ENCODE measurements around the gene OTOS. TPM values are rescaled to one million over a fixed set of nuclear protein-coding genes. Genes with fewer than 3 reads are reported as not detected.

Gene OTOS
- total and polyA plus RNA-seq, 7 donors, result not detected

DNA sequence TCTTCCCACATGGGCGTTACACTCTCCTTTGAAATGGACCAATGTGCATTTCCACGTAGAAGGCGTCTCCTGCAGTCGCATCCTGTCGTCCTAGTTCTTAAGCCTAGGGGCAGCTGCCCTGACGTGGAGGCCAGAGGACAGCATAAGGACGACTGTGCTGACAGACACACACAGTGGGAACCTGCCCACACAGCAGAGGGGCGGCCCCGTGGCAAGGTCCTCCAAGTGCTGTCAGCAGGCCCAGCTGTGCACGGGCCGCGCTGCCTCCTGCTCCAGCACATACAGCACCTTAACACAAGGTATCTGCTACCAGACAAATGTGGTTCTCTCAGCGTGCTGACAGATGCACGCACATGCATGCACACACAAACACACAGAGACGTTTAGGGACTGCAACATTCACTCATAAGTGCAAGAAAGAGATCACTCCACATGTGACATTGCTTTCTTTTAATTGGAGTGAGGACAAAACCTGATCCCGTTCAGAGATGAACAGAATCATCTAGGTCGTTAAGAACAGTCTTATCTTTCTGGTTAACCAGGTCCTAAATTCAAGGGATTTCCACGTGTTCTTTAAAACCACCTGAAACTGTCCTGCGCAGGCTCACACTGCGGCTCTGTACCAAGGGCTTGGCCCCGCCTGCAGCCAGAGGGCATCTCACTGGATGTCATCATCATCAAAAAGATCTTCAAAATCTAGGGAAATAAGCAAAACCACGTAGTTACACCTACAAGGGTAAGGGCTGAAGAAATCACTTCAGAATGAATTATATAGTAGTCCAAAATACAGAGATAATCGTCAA, 9.9 kb downstream of the OTOS start:
- Histone ChIP-seq H3K27ac (no peak overlapping the region), H3K27me3 (no peaks in the 10 kb centered on the region), H3K4me3 (no peak overlapping the region), H3K9me3 (no peaks in the 10 kb centered on the region), H3K4me1 (peaks cover 0 to 15% (median 12%) of the 10 kb centered on the region in 4 donors), H3K36me3 (peaks cover 0 to 76% (median 33%) of the 10 kb centered on the region in 4 donors)
- no peak for DNase-seq
- intact Hi-C loops (cut with DNase I), result no loop called here
- 92 to 93% methylated on average over 23 of the region's 23 CpGs for WGBS, 2 donors
- TF ChIP-seq POLR2A (IDR thresholded peaks at IDR 0.05), result no peak
- TF ChIP-seq POLR2AphosphoS5 (IDR thresholded peaks at IDR 0.05), result no peak
- TF ChIP-seq EP300 (IDR thresholded peaks at IDR 0.05), result no peak
- TF ChIP-seq, protein P1, sequence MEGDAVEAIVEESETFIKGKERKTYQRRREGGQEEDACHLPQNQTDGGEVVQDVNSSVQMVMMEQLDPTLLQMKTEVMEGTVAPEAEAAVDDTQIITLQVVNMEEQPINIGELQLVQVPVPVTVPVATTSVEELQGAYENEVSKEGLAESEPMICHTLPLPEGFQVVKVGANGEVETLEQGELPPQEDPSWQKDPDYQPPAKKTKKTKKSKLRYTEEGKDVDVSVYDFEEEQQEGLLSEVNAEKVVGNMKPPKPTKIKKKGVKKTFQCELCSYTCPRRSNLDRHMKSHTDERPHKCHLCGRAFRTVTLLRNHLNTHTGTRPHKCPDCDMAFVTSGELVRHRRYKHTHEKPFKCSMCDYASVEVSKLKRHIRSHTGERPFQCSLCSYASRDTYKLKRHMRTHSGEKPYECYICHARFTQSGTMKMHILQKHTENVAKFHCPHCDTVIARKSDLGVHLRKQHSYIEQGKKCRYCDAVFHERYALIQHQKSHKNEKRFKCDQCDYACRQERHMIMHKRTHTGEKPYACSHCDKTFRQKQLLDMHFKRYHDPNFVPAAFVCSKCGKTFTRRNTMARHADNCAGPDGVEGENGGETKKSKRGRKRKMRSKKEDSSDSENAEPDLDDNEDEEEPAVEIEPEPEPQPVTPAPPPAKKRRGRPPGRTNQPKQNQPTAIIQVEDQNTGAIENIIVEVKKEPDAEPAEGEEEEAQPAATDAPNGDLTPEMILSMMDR (IDR thresholded peaks at IDR 0.05), result no peak

DNA sequence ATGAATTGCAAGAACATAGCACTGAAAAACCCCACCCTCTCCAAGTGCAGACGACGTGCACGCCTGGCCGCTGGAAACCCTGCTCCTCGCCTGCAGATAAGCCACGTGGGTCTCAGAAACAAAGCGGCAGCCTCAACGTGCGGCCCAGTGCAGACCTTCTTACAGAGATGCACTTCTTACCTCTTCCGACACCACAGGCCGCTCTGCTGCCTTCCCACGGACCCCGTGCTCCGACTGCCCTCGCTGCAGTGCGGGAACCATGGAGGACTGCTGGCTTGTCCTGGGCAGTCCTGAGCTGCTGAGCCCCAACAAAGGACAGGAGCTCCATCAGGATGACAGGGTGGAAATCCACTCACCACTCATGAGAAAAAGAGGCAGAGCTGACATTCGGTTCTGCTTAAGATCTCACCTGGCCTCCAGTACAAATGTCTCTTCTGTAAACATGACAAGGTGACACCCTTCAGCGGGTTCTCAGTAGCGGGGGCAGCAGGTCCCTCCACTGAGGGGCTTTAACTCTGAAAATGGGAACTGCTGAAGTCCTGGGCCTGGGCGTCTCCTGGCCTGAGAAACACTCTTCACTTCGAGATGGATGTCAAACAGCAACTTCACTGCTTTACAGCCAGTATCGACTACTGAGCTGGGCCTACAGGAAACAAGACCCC, 10.6 kb downstream of the OTOS start:
- DNase-seq, result no peak
- TF ChIP-seq EP300 (IDR thresholded peaks at IDR 0.05) (no peak), POLR2AphosphoS5 (IDR thresholded peaks at IDR 0.05) (no peak), POLR2A (IDR thresholded peaks at IDR 0.05) (no peak)
- TF ChIP-seq, protein P1 (IDR thresholded peaks at IDR 0.05), result no peak
- H3K9me3 ChIP-seq, result no peaks in the 10 kb centered on the region
- H3K4me1 ChIP-seq, result peaks cover 0 to 8% (median 5%) of the 10 kb centered on the region in 4 donors
- WGBS, 2 donors, result 95 to 96% methylated on average over 22 of the region's 22 CpGs
- no peaks in the 10 kb centered on the region for H3K27me3 ChIP-seq
- H3K27ac ChIP-seq, result no peak overlapping the region
- no peak overlapping the region for H3K4me3 ChIP-seq
- H3K36me3 ChIP-seq, result peaks cover 0 to 76% (median 33%) of the 10 kb centered on the region in 4 donors
- intact Hi-C loops (cut with DNase I), result no loop called here

DNA sequence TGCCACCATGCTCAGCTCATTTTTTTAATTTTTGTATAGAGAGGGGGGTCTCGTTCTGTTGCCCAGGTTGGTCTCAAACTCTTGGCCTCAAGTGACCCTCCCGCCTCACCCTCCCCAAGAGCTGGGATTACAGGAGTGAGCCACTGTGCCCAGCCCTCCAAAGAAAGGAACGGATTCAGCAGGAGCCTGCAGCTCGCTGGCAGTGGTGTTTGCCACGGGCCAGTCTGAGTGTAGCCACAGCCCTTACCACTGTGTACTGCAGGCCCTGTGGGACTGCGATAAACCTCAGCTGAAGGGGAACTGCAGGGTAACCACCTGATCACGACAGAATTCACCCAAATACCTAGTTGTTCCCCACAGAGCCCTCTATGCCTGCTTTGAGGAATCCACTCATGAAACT, 11.1 kb downstream of the OTOS start:
- H3K27me3 ChIP-seq, result no peaks in the 10 kb centered on the region
- intact Hi-C loops (cut with DNase I), result no loop called here
- H3K4me1 ChIP-seq, result peaks cover 0 to 2% (median under 1%) of the 10 kb centered on the region in 4 donors
- H3K36me3 ChIP-seq, result peaks cover 0 to 76% (median 33%) of the 10 kb centered on the region in 4 donors
- H3K27ac ChIP-seq, result no peak overlapping the region
- WGBS, 2 donors, result 94 to 95% methylated on average over 7 of the region's 7 CpGs
- H3K9me3 ChIP-seq, result no peaks in the 10 kb centered on the region
- TF ChIP-seq POLR2AphosphoS5 (IDR thresholded peaks at IDR 0.05) (no peak), POLR2A (IDR thresholded peaks at IDR 0.05) (no peak), EP300 (IDR thresholded peaks at IDR 0.05) (no peak)
- TF ChIP-seq, protein P1 (IDR thresholded peaks at IDR 0.05), result no peak
- no peak for DNase-seq
- no peak overlapping the region for H3K4me3 ChIP-seq

DNA sequence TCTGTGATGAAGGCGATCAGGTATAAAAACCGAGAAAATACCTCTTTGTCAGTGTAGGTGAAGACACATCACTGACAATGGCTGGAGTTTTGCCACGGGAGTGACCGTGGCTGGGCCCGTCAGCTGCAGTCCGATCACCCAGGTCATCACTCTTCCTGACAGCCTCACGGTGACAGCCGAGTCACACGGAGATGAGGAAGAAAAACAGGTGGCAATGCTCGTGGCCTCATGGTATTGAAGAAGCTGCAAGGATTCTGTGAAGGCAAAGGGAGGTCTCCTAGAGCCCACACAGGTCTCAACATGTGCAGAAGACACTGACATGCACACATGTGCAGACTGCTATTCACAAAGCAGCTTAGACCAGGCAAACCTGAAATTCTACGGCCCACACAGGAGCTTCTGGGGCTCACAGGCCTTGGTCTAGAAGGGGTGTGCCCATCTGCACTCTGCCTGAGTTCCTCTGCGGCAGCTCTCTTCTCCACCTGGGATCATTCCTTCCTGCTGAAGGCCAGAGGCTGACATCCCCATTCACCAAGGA, 11.8 kb downstream of the OTOS start:
- Histone ChIP-seq H3K36me3 (peaks cover 0 to 74% (median 32%) of the 10 kb centered on the region in 4 donors), H3K9me3 (no peaks in the 10 kb centered on the region), H3K27ac (no peak overlapping the region), H3K4me3 (no peak overlapping the region), H3K4me1 (no peaks in the 10 kb centered on the region), H3K27me3 (no peaks in the 10 kb centered on the region)
- WGBS, 2 donors, result 92% methylated on average over 12 of the region's 12 CpGs
- TF ChIP-seq, protein P1 (IDR thresholded peaks at IDR 0.05), result no peak
- TF ChIP-seq EP300 (IDR thresholded peaks at IDR 0.05), result no peak
- no peak for TF ChIP-seq POLR2A (IDR thresholded peaks at IDR 0.05)
- no peak for DNase-seq
- intact Hi-C loops (cut with DNase I), result no loop called here
